ENCODE measurements around the gene ZIM2. TPM values are rescaled to one million over a fixed set of nuclear protein-coding genes. Genes with fewer than 3 reads are reported as not detected.
A peak's percentile ranks its signal among the peaks of the same experiment; 100 is the strongest.

The ZIM2 gene
- total RNA-seq, 6 donors from 2014 or later = 0.30 to 1.0 TPM; not detected in 4

DNA sequence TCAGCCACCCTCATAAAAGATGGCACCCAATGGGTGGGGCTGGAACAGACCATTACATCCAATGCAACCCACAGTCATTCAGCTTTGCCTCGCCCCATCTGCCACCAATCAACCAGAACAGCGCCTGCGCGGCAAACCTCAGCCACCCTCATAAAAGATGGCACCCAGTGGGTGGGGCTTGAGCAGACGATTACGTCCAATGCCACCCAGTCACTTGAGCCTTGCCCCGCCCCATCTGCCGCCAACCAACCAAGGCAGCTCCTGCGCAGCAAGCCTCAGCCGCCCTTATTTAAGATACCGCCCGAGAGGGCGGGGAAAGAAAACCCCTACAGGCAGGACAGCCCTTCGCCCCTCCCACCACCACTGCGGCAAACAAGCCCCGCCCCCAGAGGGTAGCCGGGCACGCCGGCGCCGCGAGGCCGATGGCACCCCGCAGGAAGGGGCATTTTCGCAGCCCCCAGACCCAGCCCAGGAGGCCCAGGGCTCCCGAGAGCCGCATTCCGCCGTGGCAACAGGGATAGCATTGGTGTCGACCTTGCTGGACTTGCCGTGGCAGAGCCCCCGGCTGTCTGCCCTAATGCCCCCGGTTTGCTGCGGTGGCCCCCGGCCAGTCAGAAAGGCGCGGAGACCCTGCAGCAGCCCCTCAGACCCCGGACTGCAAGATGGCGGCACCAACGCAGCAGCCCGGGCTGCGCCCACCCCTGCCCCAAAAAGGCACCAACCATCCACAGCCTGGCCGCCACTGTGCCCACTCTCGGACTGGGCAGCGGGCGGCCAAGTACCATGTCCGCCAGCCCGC lies 675 bp downstream of the ZIM2 start:
- Histone ChIP-seq H3K27me3 (no peaks in the 10 kb centered on the region), H3K36me3 (no peaks in the 10 kb centered on the region), H3K27ac (peak overlapping the region; percentile 0 to 78 (median 20)), H3K4me1 (peaks cover 0 to 9% (median 2%) of the 10 kb centered on the region in 4 donors), H3K4me3 (peak overlapping the region; percentile 19 to 55 (median 42)), H3K9me3 (peaks cover 0 to 32% (median 14%) of the 10 kb centered on the region in 4 donors)
- TF ChIP-seq EP300 (IDR thresholded peaks at IDR 0.05) (no peak), POLR2A (IDR thresholded peaks at IDR 0.05) (no peak), POLR2AphosphoS5 (IDR thresholded peaks at IDR 0.05) (no peak), CTCF (IDR thresholded peaks at IDR 0.05) (no peak)
- peak; percentile 85 to 92 for DNase-seq
- peak; percentile 61 to 79 for ATAC-seq (ENCODE audit: low FRiP score in 2 of 2)
- 61 to 70% methylated on average over 11 to 24 of the region's 48 CpGs for WGBS, 2 donors

DNA sequence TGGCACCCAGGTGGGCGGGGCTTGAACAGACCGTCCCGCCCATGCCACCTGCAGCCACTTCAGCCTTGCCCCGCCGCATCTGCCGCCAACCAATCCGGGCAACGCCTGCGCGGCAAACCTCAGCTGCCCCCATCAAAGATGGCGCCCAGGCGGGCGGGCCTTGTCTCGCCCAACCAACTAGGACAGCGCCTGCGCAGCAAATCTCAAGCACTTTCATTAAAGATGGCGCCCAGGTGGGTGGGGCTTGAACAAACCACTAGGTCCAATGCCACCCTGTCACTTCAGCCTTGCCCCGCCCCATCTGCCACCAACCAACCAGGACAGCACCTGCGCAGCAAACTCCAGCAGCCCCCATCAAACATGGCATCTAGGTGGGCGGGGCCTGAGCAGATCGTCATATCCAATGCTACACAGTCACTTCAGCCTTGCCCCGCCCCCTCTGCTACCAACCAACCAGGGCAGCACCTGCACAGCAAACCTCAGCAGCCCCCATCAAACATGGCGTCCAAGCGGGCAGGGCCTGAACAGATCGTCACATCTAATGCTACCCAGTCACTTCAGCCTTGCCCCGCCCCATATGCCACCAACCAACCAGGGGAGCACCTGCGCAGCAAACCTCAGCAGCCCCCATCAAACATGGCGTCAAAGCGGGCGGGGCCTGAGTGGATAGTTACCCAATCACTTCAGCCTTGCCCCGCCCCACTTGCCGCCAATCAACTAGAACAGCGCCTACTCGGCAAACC lies 1.4 kb downstream of the ZIM2 start:
- DNase-seq (peak; percentile 92 to 96), ATAC-seq (ENCODE audit: low FRiP score in 2 of 2) (peak; percentile 72 to 75)
- Histone ChIP-seq H3K4me1 (peaks cover 0 to 9% (median 2%) of the 10 kb centered on the region in 4 donors), H3K4me3 (peak overlapping the region in 3 of 4 donors; percentile 38 to 56 (median 46)), H3K9me3 (peaks cover 0 to 32% (median 14%) of the 10 kb centered on the region in 4 donors), H3K27me3 (no peaks in the 10 kb centered on the region), H3K27ac (peak overlapping the region in 3 of 4 donors; percentile 78 to 80 (median 78)), H3K36me3 (no peaks in the 10 kb centered on the region)
- WGBS, 2 donors = 38 to 62% methylated on average over 17 to 34 of the region's 34 CpGs
- TF ChIP-seq CTCF (IDR thresholded peaks at IDR 0.05) (no peak), POLR2A (IDR thresholded peaks at IDR 0.05) (no peak), POLR2AphosphoS5 (IDR thresholded peaks at IDR 0.05) (no peak), EP300 (IDR thresholded peaks at IDR 0.05) (no peak)

DNA sequence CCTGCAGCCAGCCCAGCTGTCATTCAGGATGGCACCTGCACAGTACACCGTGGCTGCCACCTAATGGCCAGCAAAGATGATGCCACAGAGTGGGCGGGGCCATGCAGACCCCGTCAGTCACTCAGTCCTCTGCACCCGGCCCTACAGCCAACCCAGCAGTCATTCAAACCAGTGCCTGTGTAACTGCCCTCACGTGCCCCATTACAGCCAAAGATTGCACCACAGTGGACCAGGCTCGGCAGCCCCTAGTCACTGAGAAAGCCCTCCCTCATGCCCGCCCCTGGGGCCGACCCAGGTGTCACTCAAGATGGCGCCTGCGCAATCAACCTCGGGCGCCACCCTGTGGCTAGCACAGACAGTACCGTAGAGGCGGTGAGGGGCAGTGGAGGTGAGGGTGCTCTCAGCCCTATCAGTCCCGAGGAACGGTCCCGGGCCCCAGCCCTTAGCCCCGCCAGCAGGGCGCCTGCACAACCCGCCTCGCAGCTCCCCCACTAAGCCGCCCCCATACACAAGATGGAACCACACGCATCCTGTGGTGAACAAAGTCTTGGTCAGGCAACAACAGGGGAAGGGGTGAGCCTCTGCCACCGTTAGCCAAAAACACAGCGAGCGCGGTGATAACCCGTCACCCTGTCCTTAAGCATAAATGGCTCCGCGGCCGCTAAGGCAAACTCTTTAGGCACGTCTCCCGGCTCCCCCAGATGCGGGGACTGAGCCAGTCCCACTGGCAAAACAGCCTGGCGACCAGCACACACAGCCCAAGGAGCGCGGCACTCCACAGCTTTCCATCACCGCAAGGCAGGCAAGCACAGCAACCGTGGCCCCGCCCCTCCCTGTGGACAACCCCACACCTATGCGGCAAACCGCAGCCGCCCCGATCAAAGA lies 2.3 kb downstream of the ZIM2 start:
- WGBS, 2 donors = 36 to 61% methylated on average over 14 to 43 of the region's 44 CpGs
- Histone ChIP-seq H3K27me3 (no peaks in the 10 kb centered on the region), H3K36me3 (no peaks in the 10 kb centered on the region), H3K27ac (peak overlapping the region; percentile 72 to 80 (median 78)), H3K4me1 (peaks cover 0 to 9% (median 2%) of the 10 kb centered on the region in 4 donors), H3K4me3 (peak overlapping the region; percentile 6 to 56 (median 36)), H3K9me3 (peaks cover 0 to 32% (median 14%) of the 10 kb centered on the region in 4 donors)
- no peak for TF ChIP-seq POLR2AphosphoS5 (IDR thresholded peaks at IDR 0.05)
- TF ChIP-seq EP300 (IDR thresholded peaks at IDR 0.05) = no peak
- peak in 2 of 4 donors; percentile 21 to 38 for TF ChIP-seq POLR2A (IDR thresholded peaks at IDR 0.05)
- peak in 3 of 6 experiments; percentile 25 to 51 (median 41) for TF ChIP-seq CTCF (IDR thresholded peaks at IDR 0.05)
- peak; percentile 58 to 63 for ATAC-seq (ENCODE audit: low FRiP score in 2 of 2)
- DNase-seq = peak; percentile 83 to 92

GRCh38 chr19:56837492-56838023 lies 3.0 kb downstream of the ZIM2 start:
- Histone ChIP-seq H3K36me3 (no peaks in the 10 kb centered on the region), H3K27ac (peak overlapping the region; percentile 14 to 80 (median 78)), H3K27me3 (no peaks in the 10 kb centered on the region), H3K9me3 (peaks cover 0 to 32% (median 14%) of the 10 kb centered on the region in 4 donors), H3K4me3 (peak overlapping the region in 3 of 4 donors; percentile 31 to 56 (median 40)), H3K4me1 (peaks cover 0 to 9% (median 2%) of the 10 kb centered on the region in 4 donors)
- ATAC-seq (ENCODE audit: low FRiP score in 2 of 2) (peak; percentile 21 to 51), DNase-seq (peak; percentile 67 to 84)
- 42 to 67% methylated on average over 20 to 23 of the region's 25 CpGs for WGBS, 2 donors
- peak; percentile 24 to 69 (median 42) for TF ChIP-seq CTCF (IDR thresholded peaks at IDR 0.05)
- no peak for TF ChIP-seq EP300 (IDR thresholded peaks at IDR 0.05)
- TF ChIP-seq POLR2A (IDR thresholded peaks at IDR 0.05) = no peak

Measured in upper lobe of left lung (tissue), 6 donors.